ENCODE data around the gene SPRR3. TPM values are rescaled to one million over a fixed set of nuclear protein-coding genes. Genes with fewer than 3 reads are reported as not detected.

Gene SPRR3
- total RNA-seq, 1 donor from 2014 or later, result not detected

- no peak for TF ChIP-seq CTCF (IDR thresholded peaks at IDR 0.05)
- Mint-ChIP-seq H3K9me3 (ENCODE audit: low read depth) (no peaks in the 10 kb centered on the region), H3K27me3 (ENCODE audit: low read depth) (peaks cover 11% of the 10 kb centered on the region), H3K4me3 (ENCODE audit: unreplicated experiment) (no peak within 1 kb of the TSS), H3K36me3 (ENCODE audit: low read depth) (no peaks in the 10 kb centered on the region), H3K27ac (ENCODE audit: unreplicated experiment) (no peak within 1 kb of the TSS), H3K4me1 (ENCODE audit: low read depth) (no peaks in the 10 kb centered on the region)
- DNase-seq (ENCODE audit: low spot score), result no peak
These were observed 39.5 kb downstream of the SPRR3 start, which contains the start of gene SPRR2D for GRCh38 chr1:153040950-153041631. Gene SPRR2D (minus strand): TSS chr1:153041120. CDS start chr1:153040346, 774 bp downstream.

GRCh38 chr1:153049211-153049610, 47.7 kb downstream of the SPRR3 start:
- TF ChIP-seq CTCF (IDR thresholded peaks at IDR 0.05), result no peak
- H3K27ac Mint-ChIP-seq (ENCODE audit: unreplicated experiment), result no peak overlapping the region
- peaks cover 28% of the 10 kb centered on the region for H3K9me3 Mint-ChIP-seq (ENCODE audit: low read depth)
- no peaks in the 10 kb centered on the region for H3K36me3 Mint-ChIP-seq (ENCODE audit: low read depth)
- no peak overlapping the region for H3K4me3 Mint-ChIP-seq (ENCODE audit: unreplicated experiment)
- no peaks in the 10 kb centered on the region for H3K4me1 Mint-ChIP-seq (ENCODE audit: low read depth)
- peaks cover 6% of the 10 kb centered on the region for H3K27me3 Mint-ChIP-seq (ENCODE audit: low read depth)
- DNase-seq (ENCODE audit: low spot score), result no peak

Other genes starting within 250 kb of the SPRR3 start
- not detected in 3 replicates for gene KPRP, start 243.7 kb upstream of the SPRR3 start, total RNA-seq
- not detected in 3 replicates for gene LCE1F, start 226.6 kb upstream of the SPRR3 start, total RNA-seq
- gene LCE1E, start 215.5 kb upstream of the SPRR3 start, total RNA-seq, result not detected in 3 replicates
- not detected in 3 replicates for gene LCE1D, start 205.0 kb upstream of the SPRR3 start, total RNA-seq
- not detected in 3 replicates for gene LCE1C, start 195.1 kb upstream of the SPRR3 start, total RNA-seq
- not detected in 3 replicates for gene LCE1B, start 189.8 kb upstream of the SPRR3 start, total RNA-seq
- not detected in 3 replicates for gene LCE1A, start 174.3 kb upstream of the SPRR3 start, total RNA-seq
- gene LCE6A, start 158.9 kb upstream of the SPRR3 start, total RNA-seq, result not detected in 3 replicates
- gene LCE7A, start 141.8 kb upstream of the SPRR3 start, total RNA-seq, result not detected in 3 replicates
- not detected in 3 replicates for gene SMCP, start 123.4 kb upstream of the SPRR3 start, total RNA-seq
- gene IVL, start 93.2 kb upstream of the SPRR3 start, total RNA-seq, result not detected in 3 replicates
- not detected in 3 replicates for gene SPRR5, start 54.5 kb upstream of the SPRR3 start, total RNA-seq
- gene SPRR4, start 31.1 kb upstream of the SPRR3 start, total RNA-seq, result not detected in 3 replicates
- gene SPRR1A, start 17.7 kb upstream of the SPRR3 start, total RNA-seq, result not detected in 3 replicates
- not detected in 3 replicates for gene SPRR1B, start 29.5 kb downstream of the SPRR3 start, total RNA-seq
- not detected in 3 replicates for gene SPRR2D, start 39.4 kb downstream of the SPRR3 start, total RNA-seq
- gene SPRR2A, start 55.8 kb downstream of the SPRR3 start, total RNA-seq, result not detected in 3 replicates
- not detected in 3 replicates for gene SPRR2B, start 69.9 kb downstream of the SPRR3 start, total RNA-seq
- gene SPRR2E, start 92.8 kb downstream of the SPRR3 start, total RNA-seq, result not detected in 3 replicates
- not detected in 3 replicates for gene SPRR2F, start 111.8 kb downstream of the SPRR3 start, total RNA-seq
- gene SPRR2G, start 149.1 kb downstream of the SPRR3 start, total RNA-seq, result not detected in 3 replicates
- not detected in 3 replicates for gene LELP1, start 201.7 kb downstream of the SPRR3 start, total RNA-seq
- gene PRR9, start 215.8 kb downstream of the SPRR3 start, total RNA-seq, result not detected in 3 replicates

Measured in chondrocyte (in vitro differentiated cells).